ENCODE measurements around the gene CITED1. TPM values are rescaled to one million over a fixed set of nuclear protein-coding genes. Genes with fewer than 3 reads are reported as not detected.

CITED1 gene
- total and polyA plus RNA-seq, 2 of the 13 experiments (the other 11 are each of a cell fraction or from before 2014, with no cell fraction given): 0.09 TPM; not detected in 1

- TF ChIP-seq GLMP (CRISPR knock-in tag; IDR thresholded peaks at IDR 0.05; ENCODE audit: borderline replicate concordance) (no peak), TP53 (CRISPR knock-in tag; conservative IDR thresholded peaks at IDR 0.05) (no peak), XRCC5 (optimal IDR thresholded peaks at IDR 0.05; ENCODE audit: low read length) (peak; percentile 26), ZNF44 (CRISPR knock-in tag; IDR thresholded peaks at IDR 0.05) (no peak), ZNF597 (CRISPR knock-in tag; IDR thresholded peaks at IDR 0.05) (no peak), ZNF615 (CRISPR knock-in tag; IDR thresholded peaks at IDR 0.05; ENCODE audit: borderline replicate concordance) (no peak), SMAD3 (CRISPR knock-in tag; IDR thresholded peaks at IDR 0.05) (no peak), REL (CRISPR knock-in tag; conservative IDR thresholded peaks at IDR 0.05) (no peak), MTF2 (CRISPR knock-in tag; IDR thresholded peaks at IDR 0.05; ENCODE audit: borderline replicate concordance) (no peak), PLSCR1 (CRISPR knock-in tag; IDR thresholded peaks at IDR 0.05; ENCODE audit: borderline replicate concordance) (no peak), ZMAT5 (CRISPR knock-in tag; IDR thresholded peaks at IDR 0.05; ENCODE audit: borderline replicate concordance, low read depth) (no peak), PHF8 (CRISPR knock-in tag; IDR thresholded peaks at IDR 0.05) (no peak), HDAC1 (CRISPR knock-in tag; IDR thresholded peaks at IDR 0.05) (peak; percentile 44; the same call in 1 of the 2 replicates), DNMT3B (CRISPR knock-in tag; conservative IDR thresholded peaks at IDR 0.05) (no peak), ZNF446 (CRISPR knock-in tag; IDR thresholded peaks at IDR 0.05) (no peak), ZNF614 (CRISPR knock-in tag; IDR thresholded peaks at IDR 0.05; ENCODE audit: borderline replicate concordance) (no peak), PATZ1 (CRISPR knock-in tag; IDR thresholded peaks at IDR 0.05) (peak; percentile 81), CAMTA2 (CRISPR knock-in tag; IDR thresholded peaks at IDR 0.05; ENCODE audit: borderline replicate concordance) (no peak), ZFP62 (CRISPR knock-in tag; IDR thresholded peaks at IDR 0.05) (no peak), SKI (IDR thresholded peaks at IDR 0.05; ENCODE audit: partially characterized antibody) (no peak), GMEB2 (CRISPR knock-in tag; IDR thresholded peaks at IDR 0.05; ENCODE audit: low read depth) (no peak), HOXA3 (CRISPR knock-in tag; IDR thresholded peaks at IDR 0.05) (peak; percentile 23; the same call in 1 of the 2 replicates), ZNF235 (CRISPR knock-in tag; IDR thresholded peaks at IDR 0.05; ENCODE audit: borderline replicate concordance) (no peak), ZSCAN25 (CRISPR knock-in tag; IDR thresholded peaks at IDR 0.05) (no peak), PTBP1 (IDR thresholded peaks at IDR 0.05; ENCODE audit: low read depth, low read length, poor library complexity, severe bottlenecking) (no peak), KLF9 (CRISPR knock-in tag; IDR thresholded peaks at IDR 0.05; ENCODE audit: low read depth) (no peak)
Observed at GRCh38 chrX:72258174-72258573, 47.5 kb downstream of the CITED1 start (continued).
